ENCODE measurements around the gene MEF2B. TPM values are rescaled to one million over a fixed set of nuclear protein-coding genes. Genes with fewer than 3 reads are reported as not detected.
"Not testable (repeated sequence)": the region's sequence is repeated elsewhere in the genome, so short reads cannot be mapped to it uniquely, and the experiment has no call there.

MEF2B gene
- total RNA-seq, 4 donors from 2014 or later = 5.0 to 7.4 TPM; not detected in 2

DNA sequence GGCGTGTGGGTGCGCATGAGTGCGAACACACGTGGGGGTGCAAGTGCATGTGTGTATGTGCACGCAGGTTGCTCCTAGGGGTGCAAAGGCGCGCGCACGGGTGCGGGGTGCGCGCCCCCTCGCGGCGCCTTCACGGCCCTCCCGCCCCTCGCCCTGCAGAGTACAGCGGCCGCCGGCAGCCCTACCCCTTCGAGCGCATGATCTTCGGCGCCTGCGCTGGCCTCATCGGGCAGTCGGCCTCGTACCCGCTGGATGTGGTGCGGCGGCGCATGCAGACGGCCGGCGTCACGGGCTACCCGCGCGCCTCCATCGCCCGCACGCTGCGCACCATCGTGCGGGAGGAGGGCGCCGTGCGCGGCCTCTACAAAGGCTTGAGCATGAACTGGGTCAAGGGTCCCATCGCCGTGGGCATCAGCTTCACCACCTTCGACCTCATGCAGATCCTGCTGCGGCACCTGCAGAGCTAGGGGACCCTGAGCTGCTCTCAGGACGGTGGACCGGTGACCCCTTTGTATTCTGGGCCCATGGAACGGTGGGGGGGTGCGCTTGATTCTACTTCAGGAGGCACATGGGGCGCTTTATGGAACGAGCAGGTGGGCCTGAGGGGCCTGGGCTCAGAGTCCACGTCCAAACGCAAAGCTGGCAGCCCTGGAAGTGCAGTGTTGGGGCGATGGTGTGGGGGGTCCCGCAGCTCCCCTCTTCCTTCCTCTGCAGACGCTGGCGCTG lies 59.5 kb downstream of the MEF2B start:
- no peaks in the 10 kb centered on the region for H3K9me3 ChIP-seq
- DNase-seq = no peak
- H3K27me3 ChIP-seq = no peaks in the 10 kb centered on the region
- TF ChIP-seq POLR2A (IDR thresholded peaks at IDR 0.05) = no peak
- TF ChIP-seq, protein P1, sequence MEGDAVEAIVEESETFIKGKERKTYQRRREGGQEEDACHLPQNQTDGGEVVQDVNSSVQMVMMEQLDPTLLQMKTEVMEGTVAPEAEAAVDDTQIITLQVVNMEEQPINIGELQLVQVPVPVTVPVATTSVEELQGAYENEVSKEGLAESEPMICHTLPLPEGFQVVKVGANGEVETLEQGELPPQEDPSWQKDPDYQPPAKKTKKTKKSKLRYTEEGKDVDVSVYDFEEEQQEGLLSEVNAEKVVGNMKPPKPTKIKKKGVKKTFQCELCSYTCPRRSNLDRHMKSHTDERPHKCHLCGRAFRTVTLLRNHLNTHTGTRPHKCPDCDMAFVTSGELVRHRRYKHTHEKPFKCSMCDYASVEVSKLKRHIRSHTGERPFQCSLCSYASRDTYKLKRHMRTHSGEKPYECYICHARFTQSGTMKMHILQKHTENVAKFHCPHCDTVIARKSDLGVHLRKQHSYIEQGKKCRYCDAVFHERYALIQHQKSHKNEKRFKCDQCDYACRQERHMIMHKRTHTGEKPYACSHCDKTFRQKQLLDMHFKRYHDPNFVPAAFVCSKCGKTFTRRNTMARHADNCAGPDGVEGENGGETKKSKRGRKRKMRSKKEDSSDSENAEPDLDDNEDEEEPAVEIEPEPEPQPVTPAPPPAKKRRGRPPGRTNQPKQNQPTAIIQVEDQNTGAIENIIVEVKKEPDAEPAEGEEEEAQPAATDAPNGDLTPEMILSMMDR (IDR thresholded peaks at IDR 0.05) = peak in 5 of 6 experiments; percentile 0 to 42 (median 31)
- H3K36me3 ChIP-seq = no peaks in the 10 kb centered on the region
- no peak overlapping the region for H3K27ac ChIP-seq
- peak overlapping the region in 1 of 4 donors; percentile 17 for H3K4me3 ChIP-seq
- H3K4me1 ChIP-seq = peaks cover 0 to 12% (median 0%) of the 10 kb centered on the region in 4 donors

DNA sequence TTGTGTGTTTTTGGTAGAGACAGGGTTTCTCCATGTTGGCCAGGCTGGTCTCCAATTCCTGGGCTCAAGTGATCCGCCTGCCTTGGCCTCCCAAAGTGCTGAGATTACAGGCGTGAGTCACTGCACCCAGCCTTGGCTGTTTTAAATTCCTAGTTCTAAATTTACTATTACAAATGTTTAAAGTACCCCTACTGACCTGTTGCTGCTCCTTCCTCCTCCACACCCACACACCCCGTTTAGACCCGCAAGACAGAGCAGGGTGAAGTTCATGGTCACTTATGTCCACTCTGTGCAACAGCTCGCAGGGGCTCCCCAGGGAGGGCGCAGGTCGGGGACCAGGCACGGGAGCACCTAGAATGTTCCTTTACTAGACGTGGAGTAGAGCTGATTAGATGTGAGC lies 60.5 kb downstream of the MEF2B start:
- H3K36me3 ChIP-seq = no peaks in the 10 kb centered on the region
- H3K4me3 ChIP-seq = no peak overlapping the region
- DNase-seq = no peak
- peaks cover 0 to 12% (median 0%) of the 10 kb centered on the region in 4 donors for H3K4me1 ChIP-seq
- no peaks in the 10 kb centered on the region for H3K27me3 ChIP-seq
- no peaks in the 10 kb centered on the region for H3K9me3 ChIP-seq
- H3K27ac ChIP-seq = no peak overlapping the region
- TF ChIP-seq, protein P1 (IDR thresholded peaks at IDR 0.05) = no peak
- no peak for TF ChIP-seq POLR2A (IDR thresholded peaks at IDR 0.05)

DNA sequence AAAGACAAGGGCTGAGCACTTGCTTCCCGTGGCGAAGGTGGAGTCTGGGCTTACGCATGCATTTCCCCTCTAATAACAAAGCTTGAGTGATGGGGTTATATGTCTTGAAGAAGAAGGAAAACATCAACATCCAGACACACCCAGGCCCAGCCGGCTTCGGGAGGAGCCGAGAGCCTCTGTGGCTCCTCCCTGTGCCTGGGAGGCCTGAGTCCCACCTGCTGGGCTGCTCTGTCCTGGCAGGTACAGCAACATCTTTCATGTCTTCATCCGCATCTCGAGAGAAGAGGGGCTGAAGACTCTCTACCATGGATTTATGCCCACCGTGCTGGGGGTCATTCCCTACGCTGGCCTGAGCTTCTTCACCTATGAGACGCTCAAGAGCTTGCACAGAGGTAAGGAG lies 62.4 kb downstream of the MEF2B start:
- no peaks in the 10 kb centered on the region for H3K36me3 ChIP-seq
- no peak for DNase-seq
- H3K9me3 ChIP-seq = no peaks in the 10 kb centered on the region
- no peak overlapping the region for H3K4me3 ChIP-seq
- TF ChIP-seq, protein P1 (IDR thresholded peaks at IDR 0.05) = no peak
- TF ChIP-seq POLR2A (IDR thresholded peaks at IDR 0.05) = no peak
- H3K27me3 ChIP-seq = no peaks in the 10 kb centered on the region
- H3K27ac ChIP-seq = no peak overlapping the region
- peaks cover 0 to 12% (median 0%) of the 10 kb centered on the region in 4 donors for H3K4me1 ChIP-seq

DNA sequence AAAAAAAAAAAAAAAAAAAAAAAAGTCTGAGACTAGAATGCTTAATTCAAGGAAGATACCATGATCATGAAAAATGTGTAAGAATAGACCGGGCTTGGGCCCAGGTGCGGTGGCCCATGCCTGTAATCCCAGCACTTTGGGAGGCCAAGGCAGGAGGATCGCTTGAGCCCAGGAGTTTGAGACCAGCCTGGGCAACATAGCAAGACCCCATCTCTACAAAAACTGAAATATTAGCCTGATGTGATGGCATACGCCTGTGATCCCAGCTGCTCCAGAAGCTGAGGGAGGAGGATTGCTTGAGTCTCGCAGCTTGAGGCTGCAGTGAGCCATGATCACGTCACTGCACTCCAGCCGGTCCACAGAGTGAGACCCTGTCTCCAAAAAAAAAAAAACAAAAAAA lies 63.1 kb downstream of the MEF2B start:
- H3K27me3 ChIP-seq, H3K4me3 ChIP-seq, H3K9me3 ChIP-seq, DNase-seq, H3K27ac ChIP-seq, H3K36me3 ChIP-seq: not testable (repeated sequence)
- peaks cover 0 to 12% (median 0%) of the 10 kb centered on the region in 4 donors for H3K4me1 ChIP-seq

DNA sequence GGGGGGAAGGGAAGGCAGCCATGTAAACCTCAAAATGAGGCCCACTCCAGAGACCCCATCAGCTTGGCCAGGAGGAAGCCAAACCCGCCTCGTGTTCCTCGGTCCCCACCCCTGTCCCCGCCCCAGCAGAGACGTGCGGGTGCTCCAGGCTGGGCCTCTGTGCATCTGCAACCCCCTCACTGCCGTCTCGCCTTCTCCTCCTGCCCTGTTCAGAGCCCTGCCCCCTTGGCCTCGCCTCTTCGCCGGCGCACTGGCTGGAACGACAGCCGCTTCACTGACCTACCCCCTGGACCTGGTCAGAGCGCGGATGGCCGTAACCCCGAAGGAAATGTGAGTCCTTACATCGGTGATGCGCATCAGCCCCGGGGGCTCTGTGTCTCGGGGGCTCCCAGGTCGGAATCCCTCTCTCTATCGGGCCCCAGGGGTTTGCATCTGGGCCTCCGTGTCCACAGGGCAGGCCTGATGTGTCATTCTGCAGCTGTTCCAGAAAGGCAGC lies 64.0 kb downstream of the MEF2B start:
- no peaks in the 10 kb centered on the region for H3K27me3 ChIP-seq
- TF ChIP-seq, protein P1 (IDR thresholded peaks at IDR 0.05) = no peak
- no peak for TF ChIP-seq POLR2A (IDR thresholded peaks at IDR 0.05)
- peaks cover 0 to 11% (median 0%) of the 10 kb centered on the region in 4 donors for H3K4me1 ChIP-seq
- peak overlapping the region in 2 of 4 donors; percentile 34 to 75 for H3K27ac ChIP-seq
- DNase-seq = no peak
- H3K36me3 ChIP-seq = no peaks in the 10 kb centered on the region
- peak overlapping the region; percentile 16 to 55 (median 36) for H3K4me3 ChIP-seq
- H3K9me3 ChIP-seq = no peaks in the 10 kb centered on the region

DNA sequence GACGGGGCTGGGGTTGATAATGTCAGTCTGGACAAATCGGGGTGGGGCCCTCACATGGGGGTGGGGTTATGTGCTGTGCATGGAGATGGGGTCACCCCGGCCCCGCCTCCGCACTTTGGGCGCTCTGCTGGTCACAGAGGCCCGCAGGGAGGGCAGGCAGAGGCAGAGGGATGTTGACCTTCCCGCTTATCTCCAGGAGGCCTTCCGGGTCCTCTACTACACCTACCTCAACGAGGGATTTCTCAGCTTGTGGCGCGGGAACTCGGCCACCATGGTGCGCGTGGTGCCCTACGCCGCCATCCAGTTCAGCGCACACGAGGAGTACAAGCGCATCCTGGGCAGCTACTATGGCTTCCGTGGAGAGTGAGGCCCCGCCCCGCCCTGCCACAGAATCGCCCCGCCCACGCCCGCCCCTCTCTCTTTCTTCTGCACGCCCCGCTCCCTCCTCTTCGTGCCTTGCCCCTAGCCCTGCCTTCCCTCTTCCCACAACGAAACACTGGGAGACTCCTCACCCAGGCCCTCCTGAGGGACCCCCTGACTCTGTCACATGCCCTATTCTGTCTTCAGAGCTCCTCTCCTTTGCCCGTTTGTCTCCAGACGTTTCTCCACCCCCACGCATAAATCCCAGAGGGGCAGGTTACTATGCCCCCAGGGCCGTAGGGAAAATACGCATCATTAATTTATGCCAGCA lies 64.6 kb downstream of the MEF2B start:
- Histone ChIP-seq H3K4me3 (peak overlapping the region; percentile 16 to 55 (median 36)), H3K4me1 (peaks cover 0 to 5% (median 0%) of the 10 kb centered on the region in 4 donors), H3K27ac (peak overlapping the region; percentile 10 to 75 (median 24)), H3K27me3 (no peaks in the 10 kb centered on the region), H3K9me3 (no peaks in the 10 kb centered on the region), H3K36me3 (no peaks in the 10 kb centered on the region)
- DNase-seq = peak; percentile 43 to 82 (median 78)
- peak in 1 of 2 donors; percentile 43 for TF ChIP-seq POLR2A (IDR thresholded peaks at IDR 0.05)
- TF ChIP-seq, protein P1 (IDR thresholded peaks at IDR 0.05) = no peak

Data from Peyer's patch (tissue), 4 donors.